ENCODE data around the gene VKORC1L1. TPM values are rescaled to one million over a fixed set of nuclear protein-coding genes. Genes with fewer than 3 reads are reported as not detected.

Gene VKORC1L1
- total RNA-seq, 1 experiment from 2014 or later: 36.8 TPM

GRCh38 chr7:65975814-65976445, 103.1 kb downstream of the VKORC1L1 start:
- DNase-seq (ENCODE audit: low spot score): no peak
- Histone ChIP-seq H3K27me3 (replicated peaks; ENCODE audit: insufficient read depth, low read depth, low read length, poor library complexity) (no peaks in the 10 kb centered on the region), H3K4me3 (ENCODE audit: low read depth, low read length, poor library complexity, severe bottlenecking) (no peak overlapping the region), H3K36me3 (ENCODE audit: insufficient read depth, low read length, poor library complexity, severe bottlenecking) (peaks cover 61% of the 10 kb centered on the region), H3K27ac (ENCODE audit: low read depth, low read length, poor library complexity, severe bottlenecking) (no peak overlapping the region), H3K9me3 (ENCODE audit: low read depth, low read length, poor library complexity, severe bottlenecking) (no peaks in the 10 kb centered on the region), H3K4me1 (ENCODE audit: insufficient read depth, low read length, poor library complexity, severe bottlenecking) (no peaks in the 10 kb centered on the region)
- POLR2A ChIA-PET (ENCODE audit: low non-redundant PET): interaction anchor here (0.6 kb wide), 2 partner anchors 159 to 1260 kb away, joined by 3 to 4 read pairs; no protein-coding TSS in a partner anchor
- BruUV-seq (replicated peaks): no TSS peak
- CTCF ChIA-PET: no interaction called here
- TF ChIP-seq EZH2 (IDR thresholded peaks at IDR 0.05; ENCODE audit: borderline replicate concordance, low read depth, low read length, poor library complexity, severe bottlenecking) (no peak), CTCF (conservative IDR thresholded peaks at IDR 0.05; ENCODE audit: low read depth, low read length) (no peak)
- intact Hi-C loops (cut with micrococcal nuclease; ENCODE audit: unreplicated experiment): no loop called here

DNA sequence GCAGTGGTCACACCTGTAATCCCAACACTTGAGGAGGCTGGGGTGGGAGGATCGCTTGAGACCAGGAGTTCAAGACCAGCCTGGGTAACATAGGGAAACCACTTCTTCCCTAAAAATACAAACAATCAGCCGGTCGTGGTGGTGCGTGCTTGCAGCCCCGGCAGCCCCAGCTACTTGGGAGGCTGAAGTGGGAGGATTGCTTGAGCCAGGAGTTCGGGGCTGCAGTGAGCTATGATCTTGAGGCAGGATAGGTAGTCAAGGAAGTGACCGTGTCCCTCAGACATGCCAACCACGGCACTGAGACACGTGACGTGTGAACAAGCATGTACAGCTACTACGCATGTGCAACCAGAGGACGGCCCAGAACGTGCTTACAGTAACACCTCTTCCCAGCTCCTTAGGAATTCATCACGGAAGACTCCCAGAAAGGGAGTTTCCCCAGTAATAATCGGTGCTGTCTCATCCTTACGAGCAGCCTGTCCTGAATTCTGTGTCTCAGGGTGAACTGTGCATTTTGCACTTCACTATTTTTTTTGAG, 103.9 kb downstream of the VKORC1L1 start:
- Histone ChIP-seq H3K4me1 (ENCODE audit: insufficient read depth, low read length, poor library complexity, severe bottlenecking) (no peaks in the 10 kb centered on the region), H3K27ac (ENCODE audit: low read depth, low read length, poor library complexity, severe bottlenecking) (no peak overlapping the region), H3K27me3 (replicated peaks; ENCODE audit: insufficient read depth, low read depth, low read length, poor library complexity) (no peaks in the 10 kb centered on the region), H3K4me3 (ENCODE audit: low read depth, low read length, poor library complexity, severe bottlenecking) (no peak overlapping the region), H3K36me3 (ENCODE audit: insufficient read depth, low read length, poor library complexity, severe bottlenecking) (peaks cover 55% of the 10 kb centered on the region), H3K9me3 (ENCODE audit: low read depth, low read length, poor library complexity, severe bottlenecking) (no peaks in the 10 kb centered on the region)
- DNase-seq (ENCODE audit: low spot score): no peak
- BruUV-seq (replicated peaks): no TSS peak
- TF ChIP-seq EZH2 (IDR thresholded peaks at IDR 0.05; ENCODE audit: borderline replicate concordance, low read depth, low read length, poor library complexity, severe bottlenecking) (no peak), CTCF (conservative IDR thresholded peaks at IDR 0.05; ENCODE audit: low read depth, low read length) (no peak)
- ChIA-PET POLR2A (ENCODE audit: low non-redundant PET) (no interaction called here), CTCF (no interaction called here)
- intact Hi-C loops (cut with micrococcal nuclease; ENCODE audit: unreplicated experiment): no loop called here

DNA sequence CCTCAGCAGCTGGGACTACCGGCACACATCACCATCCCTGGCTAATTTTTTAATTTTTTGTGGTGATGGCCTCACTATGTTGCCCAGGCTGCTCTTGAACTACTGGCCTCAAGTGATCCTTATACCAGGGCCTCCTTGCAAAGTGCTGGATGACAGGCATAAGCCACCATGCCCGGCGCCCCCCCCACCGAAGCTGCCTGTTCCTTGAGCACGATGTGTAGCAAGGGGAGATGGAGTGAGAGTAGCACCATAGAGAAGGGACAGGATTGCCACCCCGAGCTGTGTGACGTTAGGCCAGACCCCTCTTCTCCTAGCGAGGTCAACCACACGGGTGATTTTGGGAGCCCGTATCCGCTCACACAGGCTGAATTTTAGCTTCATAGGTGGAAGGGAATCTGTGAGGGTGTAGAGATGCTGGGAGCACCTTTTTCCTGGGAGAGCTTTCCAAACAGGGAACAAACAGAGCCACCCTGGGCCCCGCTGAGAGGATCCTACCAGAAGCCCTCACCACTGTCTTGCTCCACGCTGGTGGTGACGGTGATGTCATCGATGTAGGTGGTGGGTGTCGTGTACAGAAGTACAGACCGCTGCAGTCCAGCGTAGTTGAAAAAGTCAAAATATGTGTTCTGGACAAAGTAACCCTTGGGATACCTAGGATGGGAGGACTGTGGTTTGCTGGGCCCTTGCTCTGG, 106.2 kb downstream of the VKORC1L1 start:
- POLR2A ChIA-PET (ENCODE audit: low non-redundant PET): no interaction called here
- TF ChIP-seq EZH2 (IDR thresholded peaks at IDR 0.05; ENCODE audit: borderline replicate concordance, low read depth, low read length, poor library complexity, severe bottlenecking) (no peak), CTCF (conservative IDR thresholded peaks at IDR 0.05; ENCODE audit: low read depth, low read length) (no peak)
- Histone ChIP-seq H3K36me3 (ENCODE audit: insufficient read depth, low read length, poor library complexity, severe bottlenecking) (peaks cover 32% of the 10 kb centered on the region), H3K4me1 (ENCODE audit: insufficient read depth, low read length, poor library complexity, severe bottlenecking) (peaks cover 4% of the 10 kb centered on the region), H3K27me3 (replicated peaks; ENCODE audit: insufficient read depth, low read depth, low read length, poor library complexity) (no peaks in the 10 kb centered on the region), H3K9me3 (ENCODE audit: low read depth, low read length, poor library complexity, severe bottlenecking) (no peaks in the 10 kb centered on the region), H3K27ac (ENCODE audit: low read depth, low read length, poor library complexity, severe bottlenecking) (no peak overlapping the region), H3K4me3 (ENCODE audit: low read depth, low read length, poor library complexity, severe bottlenecking) (no peak overlapping the region)
- no peak for DNase-seq (ENCODE audit: low spot score)
- intact Hi-C loops (cut with micrococcal nuclease; ENCODE audit: unreplicated experiment): no loop called here
- CTCF ChIA-PET: interaction anchor here (0.7 kb wide), 1 partner anchor 52 kb away, joined by 4 read pairs; no protein-coding TSS in a partner anchor
- BruUV-seq (replicated peaks): TSS peak; percentile 9
